GM19238 (cell line): Measurements from ENCODE around the gene MSTO1.
A peak's percentile ranks its signal among the peaks of the same experiment; 100 is the strongest.
"Not testable (repeated sequence)": the region's sequence is repeated elsewhere in the genome, so short reads cannot be mapped to it uniquely, and the experiment has no call there.

Source experiments
- DNase-seq: peaks from one replicate; pipeline ENCODE4 v3.0.0; 2011; ENCODE audit warnings: low spot score; ENCODE audit not compliant: insufficient read length

MSTO1 gene

GRCh38 chr1:155609515-155610256 is at the start of gene MSTO1:
TSS of gene MSTO1 (plus strand) at chr1:155610218. CDS start at chr1:155610249, 31 bp downstream.
- DNase-seq = peak; percentile 71

GRCh38 chr1:155561779-155562580 is 48.0 kb upstream of the MSTO1 start:
- peak; percentile 23 for DNase-seq

GRCh38 chr1:155562581-155563376 is 47.2 kb upstream of the MSTO1 start, which contains the start of gene ASH1L:
TSS of gene ASH1L (minus strand) at chr1:155562803. CDS start at chr1:155521519, 41,284 bp downstream.
- DNase-seq = peak; percentile 81

- not testable (repeated sequence) for DNase-seq
Observed at GRCh38 chr1:155563377-155564022, 46.5 kb upstream of the MSTO1 start.

GRCh38 chr1:155569988-155570592 is 39.9 kb upstream of the MSTO1 start:
- DNase-seq = no peak

- no peak for DNase-seq
Observed at GRCh38 chr1:155570593-155570990, 39.4 kb upstream of the MSTO1 start.

GRCh38 chr1:155574077-155574476 is 35.9 kb upstream of the MSTO1 start:
- DNase-seq = no peak

- not testable (repeated sequence) for DNase-seq
Observed at GRCh38 chr1:155575608-155576007, 34.4 kb upstream of the MSTO1 start.

- not testable (repeated sequence) for DNase-seq
Observed at GRCh38 chr1:155583846-155584245, 26.2 kb upstream of the MSTO1 start.

GRCh38 chr1:155589282-155589681 is 20.7 kb upstream of the MSTO1 start:
- not testable (repeated sequence) for DNase-seq

GRCh38 chr1:155590516-155591247 is 19.3 kb upstream of the MSTO1 start:
- not testable (repeated sequence) for DNase-seq

- peak; percentile 25 for DNase-seq
Observed at GRCh38 chr1:155591770-155592169, 18.2 kb upstream of the MSTO1 start.

- not testable (repeated sequence) for DNase-seq
Observed at GRCh38 chr1:155595877-155596474, 14.0 kb upstream of the MSTO1 start.

GRCh38 chr1:155596864-155597263 is 13.2 kb upstream of the MSTO1 start:
- DNase-seq = no peak

GRCh38 chr1:155598842-155599331 is 11.1 kb upstream of the MSTO1 start:
- DNase-seq = no peak

- not testable (repeated sequence) for DNase-seq
Observed at GRCh38 chr1:155599828-155600572, 10.0 kb upstream of the MSTO1 start.

- no peak for DNase-seq
Observed at GRCh38 chr1:155607708-155608107, 2.3 kb upstream of the MSTO1 start.

GRCh38 chr1:155608888-155609225 is 1.2 kb upstream of the MSTO1 start:
- no peak for DNase-seq

- DNase-seq = not testable (repeated sequence)
Observed at GRCh38 chr1:155610257-155610647, 234 bp downstream of the MSTO1 start.
